K562 (cell line): ENCODE results near the gene UPF1. TPM values are rescaled to one million over a fixed set of nuclear protein-coding genes. Genes with fewer than 3 reads are reported as not detected.

Experiments used
- ATAC-seq: fragments of 200-7000 bp; cut with Tn5 transposase; 3 replicates; pipeline ENCODE4 v1.9.1; 2020; ENCODE audit warnings: moderate library complexity
- BruUV-seq: library from RNA; stranded (reverse); fragments of 400-500 nt; replicated peaks from 2 replicates; lab custom pipeline; 2021; lab: Mats Ljungman, UMichigan
- CTCF ChIA-PET: fragments of 300-600 bp; formaldehyde crosslinking; extraction: SDS; loops from one replicate; lab custom pipeline; 2021; ENCODE audit warnings: low intra/inter-chr PET ratio; lab: Yijun Ruan, JAX
- POLR2A ChIA-PET: fragments of 300-600, 350-650 bp; sonication (Branson Sonifier 250); formaldehyde crosslinking; extraction: SDS; loops from one replicate; lab custom pipeline; 2021; ENCODE audit warnings: antibody characterized with exemption, inconsistent platforms; lab: Yijun Ruan, JAX
- DNase-seq, 4 experiments: peaks; one replicate each; pipeline versions ENCODE4 v3.0.0 to v3.0.0-alpha.2; 2011 to 2018; ENCODE audit warnings: low spot score in 3 of 4, mixed read lengths in 3 of 4; ENCODE audit errors: extremely low read depth in 1 of 4
- FAIRE-seq: peaks from 2 replicates; lab custom pipeline; 2011; peaks lifted over from hg19 to GRCh38; lab: Jason Lieb, UNC
- H2AFZ ChIP-seq: 2 replicates; pipeline ENCODE4 v1.6.0; 2011; ENCODE audit warnings: low read depth, low read length, control low read depth, inconsistent platforms
- H3K27ac ChIP-seq: fragments of 200-600 bp; 3 replicates; pipeline ENCODE4 v1.8.0; 2011; ENCODE audit warnings: low read depth, mild to moderate bottlenecking, control low read depth, inconsistent platforms, low read length, moderate library complexity, mixed read lengths; ENCODE audit errors: extremely low read depth
- H3K27me3 ChIP-seq, 2 experiments: fragments of 300-600 bp in 1 of 2; 2 replicates in 1 of 2; 3 replicates in 1 of 2; pipeline versions ENCODE4 v1.6.0 to v1.8.0; 2011; ENCODE audit warnings: inconsistent platforms in 2 of 2, low read length in 2 of 2, mild to moderate bottlenecking in 1 of 2, mixed read lengths in 1 of 2, moderate library complexity in 1 of 2; ENCODE audit not compliant: control insufficient read depth in 2 of 2, insufficient read depth in 2 of 2
- H3K36me3 ChIP-seq: fragments of 300-600 bp; 3 replicates; pipeline ENCODE4 v1.8.0; 2011; ENCODE audit warnings: mild to moderate bottlenecking, low read length, inconsistent platforms; ENCODE audit not compliant: control insufficient read depth, insufficient read depth
- H3K4me1 ChIP-seq, 2 experiments: fragments of 200-600 bp in 1 of 2; replicated peaks in 1 of 2; 2 replicates in 1 of 2; 3 replicates in 1 of 2; pipeline versions ENCODE4 v1.5.1 to v1.8.0; 2011; ENCODE audit warnings: inconsistent platforms in 2 of 2, low read length in 2 of 2, mild to moderate bottlenecking in 1 of 2, mixed read lengths in 1 of 2, moderate library complexity in 1 of 2; ENCODE audit not compliant: control insufficient read depth in 2 of 2, insufficient read depth in 2 of 2
- H3K4me2 ChIP-seq: 2 replicates; pipeline ENCODE4 v1.6.1; 2011; ENCODE audit warnings: low read length, control low read depth, inconsistent platforms, mixed read lengths; ENCODE audit not compliant: insufficient read depth
- H3K4me3 ChIP-seq: fragments of 200-600 bp; sonication (generic), shearing (Covaris generic); 2 replicates; pipeline ENCODE4 v1.5.1; 2016; ENCODE audit warnings: control low read depth, inconsistent platforms
- H3K79me2 ChIP-seq: fragments of 200-600 bp; 3 replicates; pipeline ENCODE4 v1.8.0; 2011; ENCODE audit warnings: low read length, inconsistent platforms; ENCODE audit not compliant: control insufficient read depth, insufficient read depth
- H3K9ac ChIP-seq, 2 experiments: 2 replicates each; pipeline versions ENCODE4 v1.6.0 to v1.6.1; 2011; ENCODE audit warnings: low read depth in 2 of 2, low read length in 2 of 2, control low read depth in 1 of 2, inconsistent platforms in 1 of 2, mild to moderate bottlenecking in 1 of 2, mixed read lengths in 1 of 2; ENCODE audit not compliant: insufficient read depth in 1 of 2
- H3K9me1 ChIP-seq: one replicate; pipeline ENCODE4 v1.6.0; 2011; ENCODE audit warnings: inconsistent platforms, mild to moderate bottlenecking, low read length, moderate library complexity; ENCODE audit not compliant: control insufficient read depth, insufficient read depth
- H3K9me3 ChIP-seq: replicated peaks from 2 replicates; pipeline ENCODE4 v1.5.1; 2011; ENCODE audit warnings: low read depth, low read length, inconsistent platforms; ENCODE audit not compliant: control insufficient read depth, insufficient read depth
- H4K20me1 ChIP-seq: replicated peaks from 2 replicates; pipeline ENCODE4 v1.6.1; 2011; ENCODE audit warnings: low read length, inconsistent platforms, mixed read lengths; ENCODE audit not compliant: control insufficient read depth, insufficient read depth
- PKNOX1 ChIP-seq: fragments of 450-650 bp; IDR thresholded peaks from 2 replicates; pipeline ENCODE4 v1.6.1; 2016
- WGBS: fragments of 100-300 bp; shearing (Covaris generic); methylation state at CpG from one replicate; pipeline ENCODE4 v1.1.6; 2016; ENCODE audit warnings: low coverage, mixed read lengths; ENCODE audit not compliant: insufficient coverage; ENCODE audit errors: missing lambda C conversion rate; 5-methylcytosine and 5-hydroxymethylcytosine counted together
- in situ Hi-C: fragments of 300-500 bp; cut with MboI; formaldehyde crosslinking; loops from 4 replicates; pipeline ENCODE4 v1.15.0; 2018; ENCODE audit warnings: inconsistent platforms, mixed read lengths
- intact Hi-C: fragments of 100-400 bp; cut with micrococcal nuclease; formaldehyde crosslinking; loops from 2 replicates; pipeline ENCODE4 v1.14.2; 2022
- polyA plus RNA-seq, 8 experiments: library from polyadenylated mRNA; depleted of rRNA in 4 of 8; stranded (reverse) in 5 of 8; unstranded in 3 of 8; fragments of >200 nt; fragmentation: Nextera tagmentation in 2 of 8; fragmentation: Illumina TruSeq in 1 of 8; extraction: Ambion mirVana in 2 of 8; extraction: Trizol in 1 of 8; gene quantifications; 2 replicates each; pipeline versions ENCODE4 v1.2.1 to v1.2.3, GENCODE V29; 2011 to 2014; ENCODE audit warnings: inconsistent platforms in 1 of 8, missing spikeins in 1 of 8
- total RNA-seq, 7 experiments: library from RNA; depleted of rRNA in 6 of 7; stranded (reverse); fragments of >200 nt in 6 of 7; fragmentation: Illumina TruSeq in 2 of 7; extraction: Trizol in 2 of 7; gene quantifications; 2 replicates each; pipeline versions ENCODE4 v1.2.1 to v1.2.3, GENCODE V29; 2011 to 2021; ENCODE audit warnings: low replicate concordance in 1 of 7
- TF ChIP-seq, protein P1 (sequence below): fragments of 450-650 bp; IDR thresholded peaks from 2 replicates; pipeline ENCODE4 v1.6.1; 2016; ENCODE audit warnings: mild to moderate bottlenecking

The UPF1 gene
- total and polyA plus RNA-seq, 9 of the 15 experiments (the other 6 are each of a cell fraction or from before 2014, with no cell fraction given), result 0.34 to 103 (median 27.9) TPM

- H3K36me3 ChIP-seq, result peaks cover 45% of the 10 kb centered on the region
- intact Hi-C loops, result loop anchor here (5.0 kb wide), 1 partner anchor 196 kb away; the partner anchor contains the start of gene KLHL26
- no peak for FAIRE-seq
Measured at GRCh38 chr19:18833141-18833476, 1.4 kb downstream of the UPF1 start.

More at GRCh38 chr19:18833141-18833476, 1.4 kb downstream of the UPF1 start:
- H3K79me2 ChIP-seq, result peaks cover 67% of the 10 kb centered on the region
- under 1% methylated on average over 9 of the region's 9 CpGs for WGBS
- no peaks in the 10 kb centered on the region for H3K27me3 ChIP-seq
- ChIA-PET CTCF (no interaction called here), POLR2A (interaction anchor here (0.7 to 4.3 kb wide), 6 partner anchors 8 to 260 kb away, joined by 3 to 34 read pairs (median 8); no protein-coding TSS in a partner anchor)
- peak overlapping the region; percentile 100 for H3K4me2 ChIP-seq
- peaks cover 51% of the 10 kb centered on the region for H4K20me1 ChIP-seq
- H3K4me1 ChIP-seq, result peaks cover 16 to 22% of the 10 kb centered on the region in 2 experiments
- H3K9me1 ChIP-seq, result peaks cover 6% of the 10 kb centered on the region
- no TSS peak for BruUV-seq
- peak overlapping the region; percentile 90 for H3K4me3 ChIP-seq
- in situ Hi-C loops, result no loop called here
- no peak overlapping the region for H2AFZ ChIP-seq
- peak overlapping the region; percentile 96 for H3K27ac ChIP-seq
- H3K9me3 ChIP-seq, result no peaks in the 10 kb centered on the region
- DNase-seq (no peak), ATAC-seq (peak; percentile 11; the same call in 2 of the 3 replicates)
- H3K9ac ChIP-seq, result peak overlapping the region; percentile 92 to 100
- TF ChIP-seq, protein P1, sequence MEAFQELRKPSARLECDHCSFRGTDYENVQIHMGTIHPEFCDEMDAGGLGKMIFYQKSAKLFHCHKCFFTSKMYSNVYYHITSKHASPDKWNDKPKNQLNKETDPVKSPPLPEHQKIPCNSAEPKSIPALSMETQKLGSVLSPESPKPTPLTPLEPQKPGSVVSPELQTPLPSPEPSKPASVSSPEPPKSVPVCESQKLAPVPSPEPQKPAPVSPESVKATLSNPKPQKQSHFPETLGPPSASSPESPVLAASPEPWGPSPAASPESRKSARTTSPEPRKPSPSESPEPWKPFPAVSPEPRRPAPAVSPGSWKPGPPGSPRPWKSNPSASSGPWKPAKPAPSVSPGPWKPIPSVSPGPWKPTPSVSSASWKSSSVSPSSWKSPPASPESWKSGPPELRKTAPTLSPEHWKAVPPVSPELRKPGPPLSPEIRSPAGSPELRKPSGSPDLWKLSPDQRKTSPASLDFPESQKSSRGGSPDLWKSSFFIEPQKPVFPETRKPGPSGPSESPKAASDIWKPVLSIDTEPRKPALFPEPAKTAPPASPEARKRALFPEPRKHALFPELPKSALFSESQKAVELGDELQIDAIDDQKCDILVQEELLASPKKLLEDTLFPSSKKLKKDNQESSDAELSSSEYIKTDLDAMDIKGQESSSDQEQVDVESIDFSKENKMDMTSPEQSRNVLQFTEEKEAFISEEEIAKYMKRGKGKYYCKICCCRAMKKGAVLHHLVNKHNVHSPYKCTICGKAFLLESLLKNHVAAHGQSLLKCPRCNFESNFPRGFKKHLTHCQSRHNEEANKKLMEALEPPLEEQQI, result no peak
- TF ChIP-seq PKNOX1, result 0 out of 2 replicates have a peak, but pooled peaks have one; percentile 4
